Upper lobe of left lung (tissue), 6 donors: Measurements from ENCODE around the gene NDUFAF7. TPM values are rescaled to one million over a fixed set of nuclear protein-coding genes. Genes with fewer than 3 reads are reported as not detected.

ENCODE experiments used
- ATAC-seq, 2 donors: fragments of 200-7000 bp; cut with Tn5 transposase; one replicate each; pipeline ENCODE4 v1.9.1; 2022; ENCODE audit warnings: mild to moderate bottlenecking in 2 of 2, moderate library complexity in 2 of 2; ENCODE audit not compliant: low FRiP score in 2 of 2
- DNase-seq, 2 donors: peaks; one replicate each; pipeline ENCODE4 v3.0.0-alpha.2; 2019 to 2020
- H3K27ac ChIP-seq, 4 donors: fragments of 200-600 bp; sonication (generic); one replicate each; pipeline ENCODE4 v1.5.1; 2016 to 2019
- H3K27me3 ChIP-seq, 4 donors: fragments of 200-600 bp; sonication (generic); one replicate each; pipeline ENCODE4 v1.5.1; 2017 to 2019
- H3K36me3 ChIP-seq, 4 donors: fragments of 200-600 bp; sonication (generic); one replicate each; pipeline ENCODE4 v1.5.1; 2016 to 2019
- H3K4me1 ChIP-seq, 4 donors: fragments of 200-600 bp; sonication (generic); one replicate each; pipeline ENCODE4 v1.5.1; 2018 to 2019
- H3K4me3 ChIP-seq, 4 donors: fragments of 200-600 bp; sonication (generic); one replicate each; pipeline ENCODE4 v1.5.1; 2017 to 2019; ENCODE audit warnings: mild to moderate bottlenecking in 2 of 4, moderate library complexity in 1 of 4
- H3K9me3 ChIP-seq, 4 donors: fragments of 200-600 bp; sonication (generic); one replicate each; pipeline ENCODE4 v1.5.1; 2018 to 2019
- CTCF ChIP-seq, 6 experiments: fragments of 450-650 bp in 4 of 6; fragments of 200-600 bp in 2 of 6; sonication (generic) in 2 of 6; IDR thresholded peaks; one replicate each; pipeline ENCODE4 v1.5.1; 2016 to 2019; ENCODE audit warnings: antibody characterized with exemption in 6 of 6
- EP300 ChIP-seq, 4 donors: sonication (generic); formaldehyde crosslinking; IDR thresholded peaks; one replicate each; pipeline ENCODE4 v1.5.1; 2017; ENCODE audit warnings: antibody characterized with exemption in 4 of 4, control low read depth in 2 of 4
- POLR2A ChIP-seq, 4 donors: fragments of 450-650 bp; IDR thresholded peaks; one replicate each; pipeline ENCODE4 v1.5.1; 2016 to 2017; ENCODE audit warnings: antibody characterized with exemption in 4 of 4, mild to moderate bottlenecking in 2 of 4
- POLR2AphosphoS5 ChIP-seq, 2 donors: sonication (generic); formaldehyde crosslinking; IDR thresholded peaks; one replicate each; pipeline ENCODE4 v1.5.1; 2017; ENCODE audit warnings: antibody characterized with exemption in 2 of 2
- WGBS, 2 donors: methylation state at CpG; one replicate each; pipeline ENCODE4 v1.1.5; 2017 to 2018; 5-methylcytosine and 5-hydroxymethylcytosine counted together
- total RNA-seq, 6 donors: library from RNA; depleted of rRNA in 4 of 6; stranded (reverse); fragments of >200 nt in 4 of 6; gene quantifications; one replicate each; pipeline versions ENCODE4 v1.1.0 to v1.2.1, GENCODE V29; 2016 to 2021
- donor health status: DM: no; HTN: no; CAD: no; lungs with moderate emphysema.
- donor health status: DM: no; HTN: yes; CAD: no; lungs with severe emphysema.

NDUFAF7 gene
- total RNA-seq, 6 donors from 2014 or later = 7.4 to 30.4 (median 15.7) TPM

- no peak overlapping the region for H3K4me3 ChIP-seq
- 91% methylated on average over 5 of the region's 5 CpGs for WGBS, 2 donors
- no peaks in the 10 kb centered on the region for H3K27me3 ChIP-seq
- TF ChIP-seq CTCF (IDR thresholded peaks at IDR 0.05) (no peak), EP300 (IDR thresholded peaks at IDR 0.05) (no peak), POLR2AphosphoS5 (IDR thresholded peaks at IDR 0.05) (no peak), POLR2A (IDR thresholded peaks at IDR 0.05) (no peak)
- H3K9me3 ChIP-seq = no peaks in the 10 kb centered on the region
- ATAC-seq = no peak
- H3K27ac ChIP-seq = no peak overlapping the region
- H3K4me1 ChIP-seq = no peaks in the 10 kb centered on the region
- H3K36me3 ChIP-seq = peaks cover 8 to 100% (median 47%) of the 10 kb centered on the region in 4 donors
- no peak for DNase-seq
Observed at GRCh38 chr2:37250869-37251740, 19.6 kb downstream of the NDUFAF7 start.

GRCh38 chr2:37262522-37262921 is 31.1 kb downstream of the NDUFAF7 start:
- Histone ChIP-seq H3K27me3 (no peaks in the 10 kb centered on the region), H3K27ac (no peak overlapping the region), H3K36me3 (peaks cover 0 to 60% (median 14%) of the 10 kb centered on the region in 4 donors), H3K4me1 (no peaks in the 10 kb centered on the region), H3K9me3 (no peaks in the 10 kb centered on the region), H3K4me3 (no peak overlapping the region)
- no peak for DNase-seq
- TF ChIP-seq POLR2AphosphoS5 (IDR thresholded peaks at IDR 0.05) (no peak), EP300 (IDR thresholded peaks at IDR 0.05) (no peak), POLR2A (IDR thresholded peaks at IDR 0.05) (no peak), CTCF (IDR thresholded peaks at IDR 0.05) (no peak)
- no peak for ATAC-seq
- 46 to 47% methylated on average over 2 of the region's 2 CpGs for WGBS, 2 donors

- no peak overlapping the region for H3K27ac ChIP-seq
- H3K9me3 ChIP-seq = no peaks in the 10 kb centered on the region
- no peak for ATAC-seq
- no peak for TF ChIP-seq EP300 (IDR thresholded peaks at IDR 0.05)
- no peak for TF ChIP-seq CTCF (IDR thresholded peaks at IDR 0.05)
- TF ChIP-seq POLR2AphosphoS5 (IDR thresholded peaks at IDR 0.05) = no peak
- no peak for TF ChIP-seq POLR2A (IDR thresholded peaks at IDR 0.05)
- no peak overlapping the region for H3K4me3 ChIP-seq
- no peak for DNase-seq
- no peaks in the 10 kb centered on the region for H3K27me3 ChIP-seq
- H3K36me3 ChIP-seq = peaks cover 0 to 62% (median 9%) of the 10 kb centered on the region in 4 donors
- 72 to 84% methylated on average over 2 of the region's 2 CpGs for WGBS, 2 donors
- H3K4me1 ChIP-seq = no peaks in the 10 kb centered on the region
Observed at GRCh38 chr2:37263839-37264238, 32.4 kb downstream of the NDUFAF7 start.

- TF ChIP-seq POLR2AphosphoS5 (IDR thresholded peaks at IDR 0.05) = no peak
- TF ChIP-seq EP300 (IDR thresholded peaks at IDR 0.05) = no peak
- TF ChIP-seq POLR2A (IDR thresholded peaks at IDR 0.05) = no peak
- no peak for TF ChIP-seq CTCF (IDR thresholded peaks at IDR 0.05)
- no peaks in the 10 kb centered on the region for H3K27me3 ChIP-seq
- H3K27ac ChIP-seq = no peak overlapping the region
- no peaks in the 10 kb centered on the region for H3K4me1 ChIP-seq
- no peaks in the 10 kb centered on the region for H3K9me3 ChIP-seq
- DNase-seq (no peak), ATAC-seq (no peak)
- H3K36me3 ChIP-seq = peaks cover 0 to 75% (median 17%) of the 10 kb centered on the region in 4 donors
- no peak overlapping the region for H3K4me3 ChIP-seq
Observed at GRCh38 chr2:37267685-37268084, 36.2 kb downstream of the NDUFAF7 start.

- WGBS, 2 donors = 77 to 80% methylated on average over 4 of the region's 4 CpGs
- TF ChIP-seq EP300 (IDR thresholded peaks at IDR 0.05) = no peak
- no peak for TF ChIP-seq POLR2A (IDR thresholded peaks at IDR 0.05)
- TF ChIP-seq CTCF (IDR thresholded peaks at IDR 0.05) = no peak
- no peak for TF ChIP-seq POLR2AphosphoS5 (IDR thresholded peaks at IDR 0.05)
- H3K4me3 ChIP-seq = no peak overlapping the region
- H3K9me3 ChIP-seq = no peaks in the 10 kb centered on the region
- no peaks in the 10 kb centered on the region for H3K27me3 ChIP-seq
- H3K27ac ChIP-seq = no peak overlapping the region
- H3K36me3 ChIP-seq = peaks cover 0 to 80% (median 17%) of the 10 kb centered on the region in 4 donors
- DNase-seq = no peak
- no peak for ATAC-seq
- H3K4me1 ChIP-seq = no peaks in the 10 kb centered on the region
Observed at GRCh38 chr2:37268111-37268510, 36.7 kb downstream of the NDUFAF7 start.
